GM12878 (cell line): Measurements from ENCODE around the gene VWA8. TPM values are rescaled to one million over a fixed set of nuclear protein-coding genes. Genes with fewer than 3 reads are reported as not detected.

Experiments
- ATAC-seq: fragments of 200-7000 bp; cut with Tn5 transposase; 3 replicates; pipeline ENCODE4 v1.9.1; 2020; ENCODE audit warnings: mild to moderate bottlenecking, moderate library complexity
- BruUV-seq: library from RNA; stranded (reverse); fragments of 400-500 nt; replicated peaks from 2 replicates; lab custom pipeline; 2021; lab: Mats Ljungman, UMichigan
- CTCF ChIA-PET: fragments of 300-600 bp; sonication (Branson Sonifier 250); formaldehyde crosslinking; extraction: SDS; loops from one replicate; lab custom pipeline; 2021; ENCODE audit warnings: inconsistent platforms; lab: Yijun Ruan, JAX
- POLR2A ChIA-PET: fragments of 350-600 bp; formaldehyde crosslinking; extraction: SDS; loops from one replicate; lab custom pipeline; 2021; ENCODE audit warnings: inconsistent platforms; lab: Charles Lee
- RAD21 ChIA-PET: fragments of 300-600 bp; sonication (Branson Sonifier 250); formaldehyde crosslinking; loops from one replicate; lab custom pipeline; 2023; ENCODE audit warnings: antibody characterized with exemption; ENCODE audit not compliant: unreplicated experiment; lab: Charles Lee
- SMC1A ChIA-PET: fragments of 300-600 bp; sonication (Branson Sonifier 250); formaldehyde crosslinking; loops from one replicate; lab custom pipeline; 2023; ENCODE audit not compliant: unreplicated experiment, uncharacterized antibody; lab: Charles Lee
- DNase-seq: peaks from one replicate; pipeline ENCODE4 v3.0.0-alpha.2; 2011; ENCODE audit warnings: low read depth, low spot score
- FAIRE-seq: peaks from 3 replicates; lab custom pipeline; 2011; peaks lifted over from hg19 to GRCh38; lab: Jason Lieb, UNC
- H2AFZ ChIP-seq: 2 replicates; pipeline ENCODE4 v1.6.0; 2011; ENCODE audit warnings: low read depth, low read length, control low read depth; ENCODE audit not compliant: control insufficient read depth
- H3K27ac ChIP-seq: 2 replicates; pipeline ENCODE4 v1.5.1; 2011; ENCODE audit warnings: control low read depth; ENCODE audit not compliant: control insufficient read depth, insufficient read depth
- H3K27me3 ChIP-seq, 2 experiments: replicated peaks in 1 of 2; 2 replicates each; pipeline versions ENCODE4 v1.6.0 to v1.6.1; 2011; ENCODE audit warnings: low read length in 1 of 2; ENCODE audit not compliant: control insufficient read depth in 2 of 2, insufficient read depth in 2 of 2
- H3K36me3 ChIP-seq, 2 experiments: 2 replicates each; pipeline ENCODE4 v1.5.1; 2011; ENCODE audit warnings: low read length in 1 of 2; ENCODE audit not compliant: control insufficient read depth in 2 of 2, insufficient read depth in 2 of 2
- H3K4me1 ChIP-seq: 2 replicates; pipeline ENCODE4 v1.6.1; 2011; ENCODE audit warnings: mild to moderate bottlenecking, low read length, moderate library complexity, mixed read lengths; ENCODE audit not compliant: control insufficient read depth, insufficient read depth
- H3K4me2 ChIP-seq: 2 replicates; pipeline ENCODE4 v1.6.0; 2011; ENCODE audit warnings: control low read depth; ENCODE audit not compliant: control insufficient read depth, insufficient read depth
- H3K4me3 ChIP-seq: fragments of 200-600 bp; sonication (generic); 2 replicates; pipeline ENCODE4 v1.5.1; 2016
- H3K79me2 ChIP-seq: 2 replicates; pipeline ENCODE4 v1.6.0; 2011; ENCODE audit warnings: low read length; ENCODE audit not compliant: control insufficient read depth, insufficient read depth
- H3K9ac ChIP-seq: 2 replicates; pipeline ENCODE4 v1.8.0; 2011; ENCODE audit warnings: low read length, control low read depth, mixed read lengths; ENCODE audit not compliant: control insufficient read depth, insufficient read depth
- H3K9me3 ChIP-seq: replicated peaks from 3 replicates; pipeline ENCODE4 v1.5.1; 2011; ENCODE audit warnings: mild to moderate bottlenecking, low read length; ENCODE audit not compliant: control insufficient read depth, insufficient read depth
- H4K20me1 ChIP-seq: 2 replicates; pipeline ENCODE4 v1.6.0; 2011; ENCODE audit not compliant: control insufficient read depth, insufficient read depth
- BHLHE40 ChIP-seq, 2 experiments: fragments of 450-650 bp in 1 of 2; IDR thresholded peaks; 2 replicates each; pipeline ENCODE4 v1.6.1; 2011 to 2017; ENCODE audit warnings: low read depth in 2 of 2, borderline replicate concordance in 1 of 2, improper control_type of control experiment in 1 of 2, low read length in 1 of 2, mild to moderate bottlenecking in 1 of 2
- E2F8 ChIP-seq: fragments of 450-650 bp; IDR thresholded peaks from 2 replicates; pipeline ENCODE4 v1.6.1; 2018; ENCODE audit warnings: mild to moderate bottlenecking, low read depth, moderate library complexity; ENCODE audit not compliant: partially characterized antibody
- IRF4 ChIP-seq: IDR thresholded peaks from 2 replicates; pipeline ENCODE4 v1.6.1; 2011; ENCODE audit warnings: low read depth, low read length
- MLLT1 ChIP-seq: fragments of 450-650 bp; IDR thresholded peaks from 2 replicates; pipeline ENCODE4 v1.6.1; 2016; ENCODE audit warnings: mild to moderate bottlenecking
- NR2C2 ChIP-seq: IDR thresholded peaks from 2 replicates; pipeline ENCODE4 v1.6.1; 2011; ENCODE audit warnings: borderline replicate concordance, low read depth; ENCODE audit not compliant: control insufficient read depth, insufficient read length
- POU2F2 ChIP-seq: IDR thresholded peaks from 3 replicates; pipeline ENCODE4 v1.6.1; 2011; ENCODE audit warnings: low read depth, mild to moderate bottlenecking, low read length, borderline replicate concordance
- SMAD1 ChIP-seq: fragments of 450-650 bp; IDR thresholded peaks from 2 replicates; pipeline ENCODE4 v1.6.1; 2018; ENCODE audit warnings: mild to moderate bottlenecking, low read depth; ENCODE audit not compliant: partially characterized antibody
- TBL1XR1 ChIP-seq: IDR thresholded peaks from 2 replicates; pipeline ENCODE4 v1.6.1; 2012; ENCODE audit warnings: low read depth, low read length, improper control_type of control experiment
- ZBTB4 ChIP-seq: fragments of 450-650 bp; formaldehyde crosslinking; IDR thresholded peaks from 2 replicates; pipeline ENCODE4 v1.4.0; 2022; ENCODE audit warnings: mild to moderate bottlenecking, moderate library complexity
- in situ Hi-C: fragments of 300-500 bp; cut with MboI; formaldehyde crosslinking; loops from 9 replicates; pipeline ENCODE4 v1.14.3; 2018; ENCODE audit warnings: mixed read lengths
- intact Hi-C: fragments of 100-400 bp; cut with micrococcal nuclease; formaldehyde crosslinking; loops from one replicate; pipeline ENCODE4 v1.14.2; 2022; ENCODE audit not compliant: unreplicated experiment
- polyA plus RNA-seq, 11 experiments: library from polyadenylated mRNA; depleted of rRNA in 4 of 11; unstranded in 6 of 11; stranded (reverse) in 5 of 11; fragments of >200 nt; fragmentation: Nextera tagmentation in 4 of 11; fragmentation: Illumina TruSeq in 1 of 11; extraction: Ambion mirVana in 4 of 11; extraction: Trizol in 1 of 11; gene quantifications; 1 replicate in 1 of 11; 2 replicates in 10 of 11; pipeline versions ENCODE4 v1.2.1 to v1.2.3, GENCODE V29; 2011 to 2016; ENCODE audit warnings: inconsistent platforms in 2 of 11, missing spikeins in 2 of 11, low read depth in 1 of 11
- total RNA-seq, 4 experiments: library from RNA; depleted of rRNA in 3 of 4; stranded (reverse); fragments of >200 nt in 3 of 4; fragmentation: Illumina TruSeq in 1 of 4; extraction: Trizol in 1 of 4; gene quantifications; 2 replicates each; pipeline versions ENCODE4 v1.2.1 to v1.2.3, GENCODE V29; 2013 to 2021
- TF ChIP-seq, protein P1 (sequence below): fragments of 450-650 bp; formaldehyde crosslinking; IDR thresholded peaks from 2 replicates; pipeline ENCODE4 v1.4.0; 2020; ENCODE audit warnings: mild to moderate bottlenecking, moderate library complexity

VWA8 gene
- total and polyA plus RNA-seq, 10 of the 15 experiments (the other 5 are each of a cell fraction or from before 2014, with no cell fraction given): 3.0 to 21.8 (median 13.5) TPM

DNA sequence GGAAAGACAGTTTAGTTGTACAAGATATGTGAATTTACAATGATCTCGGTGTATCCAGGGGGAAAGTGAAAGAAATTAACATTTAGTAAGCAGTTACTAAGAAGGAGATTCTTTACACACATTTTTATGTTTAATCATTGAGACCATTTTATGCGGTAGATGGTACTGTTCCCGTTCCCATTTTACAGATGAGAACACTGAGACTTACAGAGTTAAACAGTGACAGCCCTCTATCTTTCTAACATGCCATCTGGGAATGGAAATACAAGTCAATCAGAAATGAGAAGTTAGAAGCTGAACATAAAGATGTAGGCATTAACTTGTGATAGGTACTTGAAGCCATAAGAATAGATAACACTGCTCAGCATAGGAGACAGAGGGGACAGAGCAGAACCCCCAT, 144.9 kb downstream of the VWA8 start (continued):
- TF ChIP-seq E2F8: no peak
- no peak for TF ChIP-seq BHLHE40 (IDR thresholded peaks at IDR 0.05; ENCODE audit: borderline replicate concordance in 1 of 2, low read depth in 2 of 2, low read length in 1 of 2)
- TF ChIP-seq NR2C2: no peak
- no peak for TF ChIP-seq TBL1XR1

GRCh38 chr13:41813426-41813825, 147.5 kb downstream of the VWA8 start:
- ATAC-seq (no peak), DNase-seq (no peak), FAIRE-seq (no peak)
- H3K9me3 ChIP-seq: no peaks in the 10 kb centered on the region; the same call in 2 of the 3 replicates
- no peak overlapping the region for H3K9ac ChIP-seq
- H3K4me1 ChIP-seq: peaks cover 23% of the 10 kb centered on the region
- ChIA-PET CTCF (interaction anchor here (0.7 to 2.0 kb wide), 2 partner anchors 10 to 12 kb away, joined by 3 to 5 read pairs; no protein-coding TSS in a partner anchor), RAD21 (interaction anchor here (1.2 kb wide), 1 partner anchor 145 kb away, joined by 4 read pairs; no protein-coding TSS in a partner anchor), POLR2A (interaction anchor here (0.6 kb wide), 1 partner anchor 46 kb away, joined by 3 read pairs; no protein-coding TSS in a partner anchor), SMC1A (interaction anchor here (0.9 to 2.7 kb wide), 10 partner anchors 9 to 161 kb away, joined by 3 to 9 read pairs (median 4); no protein-coding TSS in a partner anchor)
- H2AFZ ChIP-seq: no peak overlapping the region
- intact Hi-C loops (no loop called here), in situ Hi-C loops (no loop called here)
- H4K20me1 ChIP-seq: no peaks in the 10 kb centered on the region
- H3K27me3 ChIP-seq: no peaks in the 10 kb centered on the region
- H3K4me2 ChIP-seq: no peak overlapping the region
- H3K27ac ChIP-seq: no peak overlapping the region; the same call in 1 of the 2 replicates
- no TSS peak for BruUV-seq
- no peak overlapping the region for H3K4me3 ChIP-seq
- H3K36me3 ChIP-seq: peaks cover 0 to 6% of the 10 kb centered on the region in 2 experiments; a peak in 1 of 4 replicates
- H3K79me2 ChIP-seq: no peaks in the 10 kb centered on the region
- TF ChIP-seq POU2F2 (no peak), ZBTB4 (CRISPR knock-in tag) (no peak), IRF4 (no peak), MLLT1 (no peak), SMAD1 (no peak)
- TF ChIP-seq, protein P1, sequence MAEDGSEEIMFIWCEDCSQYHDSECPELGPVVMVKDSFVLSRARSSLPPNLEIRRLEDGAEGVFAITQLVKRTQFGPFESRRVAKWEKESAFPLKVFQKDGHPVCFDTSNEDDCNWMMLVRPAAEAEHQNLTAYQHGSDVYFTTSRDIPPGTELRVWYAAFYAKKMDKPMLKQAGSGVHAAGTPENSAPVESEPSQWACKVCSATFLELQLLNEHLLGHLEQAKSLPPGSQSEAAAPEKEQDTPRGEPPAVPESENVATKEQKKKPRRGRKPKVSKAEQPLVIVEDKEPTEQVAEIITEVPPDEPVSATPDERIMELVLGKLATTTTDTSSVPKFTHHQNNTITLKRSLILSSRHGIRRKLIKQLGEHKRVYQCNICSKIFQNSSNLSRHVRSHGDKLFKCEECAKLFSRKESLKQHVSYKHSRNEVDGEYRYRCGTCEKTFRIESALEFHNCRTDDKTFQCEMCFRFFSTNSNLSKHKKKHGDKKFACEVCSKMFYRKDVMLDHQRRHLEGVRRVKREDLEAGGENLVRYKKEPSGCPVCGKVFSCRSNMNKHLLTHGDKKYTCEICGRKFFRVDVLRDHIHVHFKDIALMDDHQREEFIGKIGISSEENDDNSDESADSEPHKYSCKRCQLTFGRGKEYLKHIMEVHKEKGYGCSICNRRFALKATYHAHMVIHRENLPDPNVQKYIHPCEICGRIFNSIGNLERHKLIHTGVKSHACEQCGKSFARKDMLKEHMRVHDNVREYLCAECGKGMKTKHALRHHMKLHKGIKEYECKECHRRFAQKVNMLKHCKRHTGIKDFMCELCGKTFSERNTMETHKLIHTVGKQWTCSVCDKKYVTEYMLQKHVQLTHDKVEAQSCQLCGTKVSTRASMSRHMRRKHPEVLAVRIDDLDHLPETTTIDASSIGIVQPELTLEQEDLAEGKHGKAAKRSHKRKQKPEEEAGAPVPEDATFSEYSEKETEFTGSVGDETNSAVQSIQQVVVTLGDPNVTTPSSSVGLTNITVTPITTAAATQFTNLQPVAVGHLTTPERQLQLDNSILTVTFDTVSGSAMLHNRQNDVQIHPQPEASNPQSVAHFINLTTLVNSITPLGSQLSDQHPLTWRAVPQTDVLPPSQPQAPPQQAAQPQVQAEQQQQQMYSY (CRISPR knock-in tag): no peak
